Body of pancreas (tissue), 4 donors: Measurements from ENCODE around the gene UGT1A4.

Experiments used
- POLR2A ChIP-seq, 3 donors: fragments of 450-650 bp; IDR thresholded peaks; one replicate each; pipeline ENCODE4 v1.6.1; 2016; ENCODE audit warnings: antibody characterized with exemption in 3 of 3, mild to moderate bottlenecking in 2 of 3
- TF ChIP-seq, protein P1 (sequence below), 7 experiments: fragments of 450-650 bp in 4 of 7; fragments of 200-600 bp in 3 of 7; sonication (generic) in 3 of 7; IDR thresholded peaks; one replicate each; pipeline ENCODE4 v1.5.1; 2016 to 2019; ENCODE audit warnings: antibody characterized with exemption in 7 of 7

DNA sequence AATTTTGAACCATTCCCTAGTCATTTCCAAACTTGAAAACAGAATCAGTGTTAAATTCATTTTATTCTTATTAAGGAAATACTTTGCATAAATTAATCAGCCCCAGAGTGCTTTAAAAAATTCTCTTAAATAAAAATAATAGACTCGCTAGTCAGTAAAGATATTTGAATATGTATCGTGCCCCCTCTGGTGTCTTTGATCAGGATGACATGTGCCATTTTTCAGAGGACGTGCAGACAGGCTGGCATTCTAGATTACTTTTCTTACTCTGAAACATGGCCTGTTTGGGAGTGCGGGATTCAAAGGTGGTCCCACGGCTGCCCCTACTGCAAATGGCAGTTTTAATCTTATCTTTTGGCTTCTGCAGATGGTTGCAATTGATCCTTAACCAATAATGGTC, 54.0 kb downstream of the UGT1A4 start:
- no peak for TF ChIP-seq POLR2A (IDR thresholded peaks at IDR 0.05)
- TF ChIP-seq, protein P1, sequence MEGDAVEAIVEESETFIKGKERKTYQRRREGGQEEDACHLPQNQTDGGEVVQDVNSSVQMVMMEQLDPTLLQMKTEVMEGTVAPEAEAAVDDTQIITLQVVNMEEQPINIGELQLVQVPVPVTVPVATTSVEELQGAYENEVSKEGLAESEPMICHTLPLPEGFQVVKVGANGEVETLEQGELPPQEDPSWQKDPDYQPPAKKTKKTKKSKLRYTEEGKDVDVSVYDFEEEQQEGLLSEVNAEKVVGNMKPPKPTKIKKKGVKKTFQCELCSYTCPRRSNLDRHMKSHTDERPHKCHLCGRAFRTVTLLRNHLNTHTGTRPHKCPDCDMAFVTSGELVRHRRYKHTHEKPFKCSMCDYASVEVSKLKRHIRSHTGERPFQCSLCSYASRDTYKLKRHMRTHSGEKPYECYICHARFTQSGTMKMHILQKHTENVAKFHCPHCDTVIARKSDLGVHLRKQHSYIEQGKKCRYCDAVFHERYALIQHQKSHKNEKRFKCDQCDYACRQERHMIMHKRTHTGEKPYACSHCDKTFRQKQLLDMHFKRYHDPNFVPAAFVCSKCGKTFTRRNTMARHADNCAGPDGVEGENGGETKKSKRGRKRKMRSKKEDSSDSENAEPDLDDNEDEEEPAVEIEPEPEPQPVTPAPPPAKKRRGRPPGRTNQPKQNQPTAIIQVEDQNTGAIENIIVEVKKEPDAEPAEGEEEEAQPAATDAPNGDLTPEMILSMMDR (IDR thresholded peaks at IDR 0.05) = no peak
